HG02981 (cell line): ENCODE data around the gene BPIFB4.
"Not testable (repeated sequence)": the region's sequence is repeated elsewhere in the genome, so short reads cannot be mapped to it uniquely, and the experiment has no call there.

Experiments
- ATAC-seq: cut with Tn5 transposase; IDR thresholded peaks from one replicate; pipeline ENCODE4 v1.9.1; 2021; ENCODE audit warnings: mild to moderate bottlenecking, moderate library complexity; ENCODE audit not compliant: unreplicated experiment

Gene BPIFB4

DNA sequence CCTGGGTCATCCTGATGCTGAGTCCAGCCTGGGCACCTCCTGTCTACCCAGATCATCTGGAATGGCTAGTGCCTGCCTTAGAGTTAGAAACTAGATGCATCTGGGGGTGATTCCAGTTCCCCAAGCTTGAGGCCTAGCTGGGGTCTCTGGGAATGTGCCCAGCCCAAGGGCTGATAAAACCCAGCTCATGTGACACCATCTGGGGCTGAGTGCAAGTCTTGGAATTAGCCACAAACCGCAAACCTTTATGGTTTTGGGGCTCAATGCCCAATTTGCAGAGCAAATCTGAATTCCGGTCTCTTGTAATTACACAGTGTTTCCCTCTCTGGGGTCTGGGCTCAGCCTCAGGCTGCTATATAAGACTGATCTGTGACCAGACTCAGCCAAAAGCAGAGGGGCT, at the start of gene BPIFB4:
TSS of gene BPIFB4 (plus strand) at position 385 of the 400 bp plus-strand sequence. CDS start 1,884 bp downstream, outside the sequence.
- ATAC-seq, result no peak

DNA sequence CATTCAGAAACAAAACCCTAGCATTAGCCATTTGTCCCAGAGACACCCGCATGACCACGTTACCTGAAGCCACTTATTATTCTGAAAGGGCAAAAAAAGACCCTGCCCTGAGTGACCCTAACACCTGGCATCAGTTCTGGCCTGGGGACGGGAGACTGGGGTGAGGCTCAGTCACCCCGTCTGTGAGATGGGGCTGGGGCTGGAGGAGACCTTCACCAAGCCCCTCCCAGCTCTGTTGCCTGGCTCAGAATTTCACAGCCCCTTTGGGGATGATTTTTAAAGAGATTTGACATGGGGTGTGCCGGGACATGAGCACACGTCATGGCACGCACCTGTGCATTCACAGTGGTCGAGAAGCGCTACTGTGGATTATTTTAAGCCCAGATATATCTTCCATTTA, 49.4 kb upstream of the BPIFB4 start:
- no peak for ATAC-seq

DNA sequence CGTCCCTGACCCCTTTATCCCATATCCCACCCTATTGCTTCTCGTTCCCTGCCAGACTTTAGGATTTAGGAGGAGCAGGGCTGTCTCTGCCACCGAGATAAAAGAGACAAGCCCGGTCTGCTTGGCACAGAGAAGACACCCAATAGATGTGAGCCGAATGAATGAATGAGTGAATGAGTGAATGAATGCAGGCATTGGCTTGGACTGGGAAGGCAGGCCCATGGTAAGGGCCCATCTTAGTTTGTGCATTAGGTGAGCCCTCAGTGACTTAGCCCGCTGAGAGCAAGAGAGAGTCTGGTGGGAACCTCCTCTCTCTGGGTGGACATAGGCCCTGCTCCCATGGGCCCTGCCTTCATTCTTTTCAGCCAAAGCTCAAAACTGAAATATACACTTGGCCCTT, 48.9 kb upstream of the BPIFB4 start:
- no peak for ATAC-seq

DNA sequence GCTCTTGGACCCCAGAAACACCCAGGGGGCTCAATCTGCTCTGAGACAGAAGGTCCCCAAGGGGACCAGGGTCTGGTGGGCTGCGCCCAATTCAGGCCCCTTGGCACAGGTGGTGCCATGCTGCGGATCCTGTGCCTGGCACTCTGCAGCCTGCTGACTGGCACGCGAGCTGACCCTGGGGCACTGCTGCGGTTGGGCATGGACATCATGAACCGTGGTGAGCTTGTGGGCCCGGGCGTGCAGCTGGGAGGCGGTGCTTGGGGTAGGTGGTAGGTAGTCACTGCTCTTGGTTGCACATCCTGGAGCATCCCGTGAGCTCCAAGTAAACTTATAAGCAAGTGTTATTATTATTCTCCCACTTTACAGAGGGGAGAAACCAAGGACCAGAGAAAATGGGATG, 47.9 kb upstream of the BPIFB4 start, which contains the start of gene BPIFB6:
TSS of gene BPIFB6 (plus strand) at position 118 of the 400 bp plus-strand sequence. CDS start at position 118, 0 bp downstream.
- no peak for ATAC-seq

DNA sequence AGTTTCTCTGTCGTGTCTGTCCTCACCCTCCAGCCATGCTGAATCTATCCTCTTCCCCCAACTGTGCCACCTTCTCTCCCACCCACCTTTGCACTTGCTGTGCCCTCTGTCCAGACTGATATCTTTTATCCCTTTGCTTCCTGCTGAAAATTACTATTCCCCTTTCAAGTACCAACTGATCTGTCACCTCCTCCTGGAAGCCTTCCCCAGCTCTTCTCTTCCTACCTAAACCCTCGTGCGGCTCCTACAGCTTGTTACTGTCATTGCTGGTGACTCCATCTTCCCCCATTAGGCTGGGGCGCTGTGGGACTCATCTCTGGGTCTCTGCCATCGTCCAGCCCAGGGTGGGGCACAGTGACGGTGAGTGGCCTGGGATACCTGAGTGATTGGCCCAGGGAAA, 46.9 kb upstream of the BPIFB4 start:
- ATAC-seq, result no peak

DNA sequence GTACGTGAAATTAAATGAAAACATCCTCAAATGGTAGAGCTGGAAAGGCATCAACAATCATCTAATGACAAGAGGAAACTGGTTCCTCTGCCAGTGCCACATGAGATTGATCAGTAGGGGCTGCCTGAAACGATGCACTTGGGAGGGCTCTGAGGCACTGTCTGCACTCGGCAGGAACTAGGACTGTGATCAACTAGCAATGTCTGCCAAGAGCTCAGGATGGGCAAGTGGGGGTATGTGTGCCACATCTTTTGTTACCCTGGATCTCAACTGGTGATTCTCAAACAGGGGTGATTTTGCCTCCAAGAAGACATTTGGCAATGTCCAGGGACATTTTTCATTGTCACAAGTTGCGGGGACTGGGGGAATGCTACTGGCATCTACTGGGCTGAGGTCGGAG, 46.1 kb upstream of the BPIFB4 start:
- ATAC-seq, result no peak

DNA sequence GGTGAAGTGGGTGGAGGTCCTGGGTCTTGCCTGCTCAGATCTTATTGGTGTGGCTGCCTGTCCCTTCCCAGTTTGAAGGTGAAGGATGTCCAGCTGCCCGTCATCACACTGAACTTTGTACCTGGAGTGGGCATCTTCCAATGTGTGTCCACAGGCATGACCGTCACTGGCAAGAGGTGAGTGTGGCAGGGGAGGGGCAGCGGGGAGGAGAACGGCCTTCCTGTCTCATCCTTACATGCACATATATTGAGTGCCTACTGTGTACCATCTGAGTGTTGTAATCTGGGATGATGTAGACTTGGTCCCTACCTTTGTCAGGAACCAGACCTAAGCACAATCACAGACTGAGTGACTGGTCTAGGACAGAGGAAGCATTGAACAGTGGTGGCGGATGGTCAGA, 45.3 kb upstream of the BPIFB4 start:
- no peak for ATAC-seq

DNA sequence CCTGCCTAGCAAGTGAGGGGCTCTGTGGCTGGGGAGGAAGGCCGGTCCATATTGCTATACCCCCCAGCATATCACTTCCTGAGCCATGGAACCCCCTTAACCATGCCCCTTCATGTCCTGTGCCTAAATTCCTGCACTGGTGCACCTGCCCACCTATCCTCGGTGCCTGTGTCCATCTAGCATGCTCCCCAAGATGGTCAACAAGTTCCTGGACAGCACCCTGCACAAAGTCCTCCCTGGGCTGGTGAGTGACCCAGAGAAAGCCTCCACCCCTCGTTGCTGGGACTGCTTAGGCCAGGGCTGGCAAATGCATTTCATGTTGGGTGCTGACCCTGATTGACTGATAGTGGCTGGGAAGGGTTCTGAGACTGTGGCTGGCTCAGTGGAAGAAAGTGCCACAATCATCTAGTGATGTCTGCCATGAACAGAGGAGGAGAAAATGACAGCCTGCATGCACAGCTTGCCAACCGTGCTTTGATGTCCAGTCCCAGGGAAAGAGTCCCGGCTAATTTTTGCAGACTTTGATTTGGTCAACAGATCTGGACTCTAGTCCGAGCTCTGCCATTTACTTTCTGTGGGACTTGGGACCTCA, 44.4 kb upstream of the BPIFB4 start:
- ATAC-seq, result no peak

DNA sequence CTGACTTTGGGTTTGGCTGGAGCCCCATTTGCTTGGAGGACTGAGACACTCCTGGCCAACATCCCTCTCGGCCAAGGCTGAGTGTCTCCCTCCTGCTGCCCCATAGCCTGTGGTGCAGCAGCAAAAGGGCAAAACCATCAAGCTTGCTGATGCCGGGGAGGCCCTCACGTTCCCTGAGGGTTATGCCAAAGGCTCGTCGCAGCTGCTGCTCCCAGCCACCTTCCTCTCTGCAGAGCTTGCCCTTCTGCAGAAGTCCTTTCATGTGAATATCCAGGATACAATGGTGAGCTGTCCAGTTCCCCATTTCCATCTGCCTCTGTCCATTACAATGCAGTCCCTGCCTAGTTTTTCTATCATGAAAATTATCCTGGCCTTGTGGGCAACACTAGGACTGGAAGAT, 42.0 kb upstream of the BPIFB4 start:
- ATAC-seq, result no peak

DNA sequence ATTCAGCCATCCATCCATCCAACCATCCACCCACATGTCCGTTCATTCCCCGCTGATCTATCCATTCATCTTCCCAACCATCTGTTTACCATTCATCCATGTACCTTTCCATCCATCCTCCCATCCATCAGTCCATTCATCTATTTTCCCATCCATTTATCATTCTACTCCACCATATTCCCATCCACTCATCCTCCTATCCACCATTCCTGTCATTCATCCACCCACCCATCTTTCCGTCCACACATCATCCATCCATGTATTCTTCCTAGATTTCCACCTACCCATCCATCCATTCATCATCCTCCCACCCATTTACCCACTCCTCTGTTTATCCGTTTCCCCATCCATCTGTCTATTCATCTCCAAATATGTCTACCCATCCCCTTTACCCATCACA, 41.2 kb upstream of the BPIFB4 start:
- ATAC-seq, result no peak

DNA sequence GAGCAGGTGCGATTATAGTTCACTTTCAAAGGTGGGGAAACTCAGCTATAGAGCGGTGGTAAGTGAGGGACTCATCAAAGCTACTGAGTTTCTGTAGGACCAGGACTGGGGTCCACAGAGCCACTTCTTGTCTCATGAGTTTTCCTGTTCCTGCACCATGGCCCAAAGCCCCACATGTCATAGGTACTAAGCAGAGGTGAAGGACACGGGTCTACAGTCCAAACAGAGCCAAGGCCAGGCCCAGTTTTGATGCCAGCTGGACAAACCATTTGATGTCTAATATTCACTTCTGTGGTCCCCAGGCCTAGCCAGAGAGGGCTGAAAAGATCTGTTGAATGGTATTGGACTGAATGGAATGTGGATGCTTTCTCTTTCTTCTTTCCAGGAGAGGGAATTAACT, 37.0 kb upstream of the BPIFB4 start:
- no peak for ATAC-seq

DNA sequence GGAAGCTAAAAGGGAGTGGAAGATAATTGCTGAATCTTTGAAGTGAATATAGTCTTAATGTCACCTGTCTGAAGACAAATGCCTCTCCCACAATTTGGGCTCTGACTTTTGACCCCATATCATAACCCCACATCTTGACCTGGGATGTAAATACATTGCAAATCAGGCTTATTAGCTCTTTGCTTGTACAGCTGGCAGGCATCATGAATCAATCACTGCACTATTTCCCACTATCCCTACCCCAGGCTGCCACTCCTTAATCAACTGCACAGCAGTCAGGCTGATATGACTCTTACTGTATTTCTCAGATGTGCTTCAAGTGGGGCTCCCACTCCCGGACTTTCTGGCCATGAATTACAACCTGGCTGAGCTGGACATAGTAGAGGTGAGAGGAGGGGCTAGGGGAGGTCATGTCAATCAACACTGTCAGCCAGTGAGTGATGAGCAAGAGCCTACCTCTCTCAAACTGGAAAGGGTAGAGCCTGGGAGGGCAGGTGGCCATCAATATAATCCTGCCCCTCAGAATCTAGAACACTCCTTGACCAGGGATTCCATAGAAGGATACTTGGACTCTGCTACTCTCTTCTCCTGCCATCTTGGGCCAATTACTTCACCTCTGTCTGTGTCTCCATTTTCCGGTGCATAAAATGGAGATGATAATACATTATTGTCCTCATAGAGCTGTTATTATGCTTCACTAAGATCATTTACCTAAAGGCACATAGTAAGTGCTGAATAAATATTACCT, 36.3 kb upstream of the BPIFB4 start:
- no peak for ATAC-seq

DNA sequence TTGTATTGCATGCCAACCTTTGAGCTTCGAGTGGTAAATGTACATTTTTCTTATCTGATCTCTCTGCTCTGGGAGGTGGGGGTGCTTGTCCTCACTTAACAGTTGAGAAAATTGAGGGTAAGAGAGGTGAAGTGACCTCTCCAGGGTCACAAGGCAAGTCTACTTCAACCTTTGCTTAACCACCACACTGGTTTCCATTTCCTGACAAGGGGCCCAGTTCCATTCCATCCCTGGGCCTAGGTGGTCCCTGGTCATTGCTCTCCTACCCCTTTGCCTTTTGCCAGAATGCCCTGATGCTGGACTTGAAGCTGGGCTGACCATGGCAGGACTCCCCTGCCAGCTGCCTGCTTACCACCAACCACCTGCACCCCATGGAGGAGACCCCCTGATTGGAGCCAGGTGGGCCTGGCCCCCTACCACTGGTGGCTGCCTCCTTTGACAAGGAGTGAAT, 35.7 kb upstream of the BPIFB4 start:
- ATAC-seq, result no peak

DNA sequence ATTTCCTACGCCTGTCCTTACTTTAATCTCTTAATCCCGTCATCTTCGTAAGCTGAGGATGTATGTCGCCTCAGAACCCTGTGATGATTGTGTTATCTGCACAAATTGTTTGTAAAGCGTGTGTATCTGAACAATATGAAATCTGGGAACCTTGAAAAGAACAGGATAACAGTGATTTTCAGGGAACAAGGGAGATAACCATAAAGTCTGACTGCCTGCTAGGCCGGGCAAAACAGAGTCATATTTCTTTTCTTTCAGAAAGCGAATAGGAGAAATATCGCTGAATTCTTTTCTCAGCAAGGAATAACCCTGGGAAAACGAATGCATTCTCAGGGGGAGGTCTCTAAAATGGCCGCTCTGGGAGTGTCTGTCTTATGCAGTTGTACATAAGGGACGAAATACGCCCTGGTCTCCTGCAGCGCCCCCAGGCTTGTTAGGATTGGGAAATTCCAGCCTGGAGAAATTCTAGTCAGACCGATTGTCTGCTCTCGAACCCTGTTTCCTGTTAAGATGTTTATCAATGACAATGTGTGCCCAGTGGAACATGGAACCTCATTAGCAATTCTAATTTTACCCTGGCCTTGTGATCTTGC, 34.2 kb upstream of the BPIFB4 start:
- not testable (repeated sequence) for ATAC-seq

DNA sequence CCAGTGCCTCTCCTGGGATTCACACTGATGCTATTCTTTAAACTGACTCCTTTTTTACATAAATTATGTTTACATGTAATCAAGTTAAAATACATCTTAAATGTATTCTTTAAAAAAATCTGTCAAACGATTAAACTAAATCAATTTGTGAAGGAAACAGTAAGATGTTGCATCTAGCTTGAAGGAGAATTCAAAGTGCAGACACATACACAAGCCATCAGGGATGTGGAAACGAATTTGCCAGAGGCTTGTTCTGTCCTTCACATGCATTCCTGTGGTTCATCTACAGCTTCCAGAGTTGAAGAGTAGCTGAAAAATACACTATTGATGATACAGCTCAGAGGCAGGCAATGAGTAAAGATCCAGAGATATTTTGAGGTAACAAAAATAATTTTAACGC, 33.0 kb upstream of the BPIFB4 start:
- ATAC-seq, result no peak

DNA sequence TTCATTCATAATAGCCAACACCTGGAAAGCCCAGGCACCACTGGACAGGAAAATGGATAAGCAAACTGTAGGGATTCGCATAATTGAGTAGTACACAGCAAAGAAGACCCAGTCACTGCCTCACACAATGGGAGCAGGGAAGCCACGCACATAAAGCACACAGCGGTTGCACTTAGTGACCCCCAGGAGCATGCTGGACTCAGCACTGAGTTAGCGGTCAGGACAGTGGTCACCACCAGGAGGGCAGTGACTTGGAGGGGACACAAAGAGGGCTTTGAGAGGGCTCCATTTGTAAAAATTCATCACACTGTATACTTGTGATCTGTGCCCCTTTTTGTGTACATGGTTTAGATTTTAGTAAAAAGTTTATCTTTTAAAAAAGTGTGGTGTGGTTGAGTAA, 28.1 kb upstream of the BPIFB4 start:
- ATAC-seq, result no peak

DNA sequence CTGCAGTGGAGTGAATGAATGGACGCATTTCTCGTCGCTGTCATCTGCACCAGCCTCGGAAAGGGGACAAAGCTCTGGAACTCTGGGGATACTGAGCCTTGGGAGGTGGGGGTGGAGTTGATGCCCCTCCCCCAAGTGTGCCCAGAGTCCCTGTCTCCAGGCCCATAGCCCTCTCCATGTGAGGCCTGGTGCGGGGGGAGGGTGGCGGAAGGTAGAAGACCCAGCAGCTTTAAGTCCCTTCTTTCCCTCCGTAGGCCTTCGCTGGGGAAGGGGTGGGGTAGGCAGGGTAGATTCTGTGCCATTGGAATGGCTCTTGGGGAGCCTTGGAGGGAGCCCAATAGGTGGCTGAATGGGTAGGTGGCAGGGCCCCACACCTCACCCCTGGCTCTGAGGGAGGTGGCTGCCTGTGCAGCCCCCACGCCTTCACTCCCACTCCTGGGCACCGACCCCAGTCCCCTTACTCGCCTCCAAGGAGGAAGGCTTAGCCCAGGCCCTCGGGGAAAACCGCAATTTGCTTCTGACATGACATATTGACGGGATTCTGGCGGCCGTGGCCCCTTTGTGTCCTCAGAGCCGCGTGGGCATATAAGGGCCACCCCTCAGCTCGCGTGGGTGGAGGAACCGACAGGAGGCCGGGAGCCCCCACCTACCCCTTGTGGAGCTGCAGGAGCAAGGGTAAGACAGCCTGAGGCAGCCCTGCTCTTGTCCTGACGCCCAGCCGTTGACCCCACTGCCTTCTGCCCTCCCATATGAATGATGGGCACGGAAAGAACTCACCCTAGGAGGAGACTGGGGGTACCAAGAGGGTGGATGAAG, 25.9 kb upstream of the BPIFB4 start, which contains the start of gene BPIFB3:
TSS of gene BPIFB3 (plus strand) at position 613 of the 816 bp plus-strand sequence. CDS start 1,533 bp downstream, outside the sequence.
- no peak for ATAC-seq

DNA sequence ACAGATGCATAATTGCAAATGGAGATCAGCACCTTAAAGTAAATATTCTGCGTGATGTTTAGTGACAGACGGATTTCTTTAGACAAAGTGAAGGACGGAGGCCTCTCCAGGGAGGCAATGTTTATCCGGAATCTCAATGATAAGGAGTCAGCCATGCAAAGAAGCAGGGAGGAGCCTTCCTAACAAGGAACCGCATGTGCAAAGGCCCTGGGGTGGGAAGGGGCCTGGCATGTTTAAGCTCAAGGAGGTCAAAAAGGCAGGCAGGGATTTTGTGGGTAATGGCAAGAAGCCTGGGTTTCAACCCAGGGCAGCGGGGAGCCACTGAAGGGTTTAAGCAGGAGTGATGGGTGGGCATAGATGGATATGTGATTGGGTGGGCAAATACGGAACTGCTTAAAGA, 25.1 kb upstream of the BPIFB4 start:
- no peak for ATAC-seq

DNA sequence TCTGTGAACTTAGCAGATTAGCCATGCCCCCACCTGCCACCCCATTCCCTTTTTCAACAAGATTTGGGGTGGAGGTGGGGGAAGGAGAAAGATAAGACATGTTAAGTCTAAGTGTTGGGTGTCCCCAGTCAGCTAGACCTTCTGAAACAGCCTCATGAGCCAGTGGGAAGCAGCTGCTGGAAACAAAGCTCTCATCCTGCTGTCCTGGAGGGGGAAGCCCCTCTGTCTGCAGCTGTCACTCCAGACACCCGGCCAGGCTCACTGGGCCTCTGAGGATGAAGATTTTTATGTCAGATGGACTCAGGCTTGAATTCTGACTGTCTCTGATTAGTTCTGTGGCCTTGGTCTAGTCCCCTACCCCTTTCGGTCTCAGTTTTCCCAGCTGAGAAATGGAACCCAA, 24.7 kb upstream of the BPIFB4 start:
- ATAC-seq, result no peak

DNA sequence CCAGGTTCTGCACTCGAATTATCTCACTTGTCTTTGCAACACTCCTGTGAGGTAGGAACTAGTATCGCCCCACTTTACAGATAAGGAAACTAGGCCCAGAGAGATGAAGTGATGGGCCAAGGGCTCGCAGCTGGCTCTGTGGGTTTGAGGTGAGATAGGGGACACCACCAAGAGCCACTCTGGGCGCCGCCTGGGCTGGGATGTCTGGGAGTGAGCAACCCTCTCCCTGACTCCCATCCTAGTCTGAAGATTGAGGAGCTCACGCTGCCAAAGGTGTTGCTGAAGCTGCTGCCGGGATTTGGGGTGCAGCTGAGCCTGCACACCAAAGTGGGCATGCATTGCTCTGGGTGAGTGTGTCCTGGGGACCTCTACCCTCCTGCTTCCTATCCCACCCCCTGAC, 20.3 kb upstream of the BPIFB4 start:
- no peak for ATAC-seq

DNA sequence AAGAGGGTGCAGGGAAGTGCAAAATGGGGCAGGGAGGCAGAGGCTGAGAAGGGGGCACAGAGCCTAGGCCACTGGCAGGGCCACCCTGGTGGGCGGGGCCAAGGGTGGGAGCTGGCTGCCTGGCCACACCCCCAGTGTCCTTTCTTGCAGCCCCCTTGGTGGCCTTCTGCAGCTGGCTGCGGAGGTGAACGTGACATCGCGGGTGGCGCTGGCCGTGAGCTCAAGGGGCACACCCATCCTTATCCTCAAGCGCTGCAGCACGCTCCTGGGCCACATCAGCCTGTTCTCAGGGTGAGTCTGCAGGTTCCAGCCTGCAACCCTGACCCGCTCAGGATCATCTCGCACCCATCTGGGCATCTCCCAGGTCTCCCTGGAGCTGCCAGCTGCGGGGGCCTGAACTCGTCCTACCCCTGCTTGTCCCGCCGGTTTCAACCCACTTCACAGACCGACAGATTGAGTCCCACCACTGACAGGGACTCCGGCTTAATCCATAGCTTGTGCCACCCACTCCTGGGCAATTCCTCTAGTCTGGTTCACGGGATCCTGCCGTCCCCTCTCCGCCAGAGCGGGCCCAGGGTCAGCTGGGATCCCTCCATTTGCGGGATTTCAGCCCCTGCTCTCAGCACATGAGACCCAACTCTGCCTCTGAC, 19.6 kb upstream of the BPIFB4 start:
- no peak for ATAC-seq
